A549 (cell line): ENCODE results near the gene RAPGEF2.

Experiments
- CBX8 ChIP-seq: fragments of 200-600 bp; sonication (generic); IDR thresholded peaks from 2 replicates; pipeline ENCODE4 v1.6.1; 2016
- MAFK ChIP-seq: fragments of 450-650 bp; IDR thresholded peaks from 2 replicates; pipeline ENCODE4 v1.6.1; 2014; ENCODE audit not compliant: partially characterized antibody
- MYC ChIP-seq: IDR thresholded peaks from 2 replicates; pipeline ENCODE4 v1.6.1; 2012; ENCODE audit warnings: mild to moderate bottlenecking, inconsistent platforms, low read length, improper control_type of control experiment, borderline replicate concordance
- POLR2A ChIP-seq: IDR thresholded peaks from 2 replicates; pipeline ENCODE4 v1.6.1; 2012; ENCODE audit warnings: mild to moderate bottlenecking, low read length
- SREBF2 ChIP-seq: fragments of 450-650 bp; IDR thresholded peaks from 2 replicates; pipeline ENCODE4 v1.6.1; 2014; ENCODE audit warnings: mild to moderate bottlenecking, moderate library complexity
- TF ChIP-seq, protein P1 (sequence below): fragments of 450-650 bp; IDR thresholded peaks from 2 replicates; pipeline ENCODE4 v1.6.1; 2014; ENCODE audit warnings: antibody characterized with exemption
- TF ChIP-seq, protein P2 (sequence below): fragments of >200 bp; sonication (Bioruptor Twin); formaldehyde crosslinking; IDR thresholded peaks from 3 replicates; pipeline ENCODE4 v1.5.1; 2016

- TF ChIP-seq MYC = no peak
- TF ChIP-seq CBX8 = no peak
- TF ChIP-seq, protein P1, sequence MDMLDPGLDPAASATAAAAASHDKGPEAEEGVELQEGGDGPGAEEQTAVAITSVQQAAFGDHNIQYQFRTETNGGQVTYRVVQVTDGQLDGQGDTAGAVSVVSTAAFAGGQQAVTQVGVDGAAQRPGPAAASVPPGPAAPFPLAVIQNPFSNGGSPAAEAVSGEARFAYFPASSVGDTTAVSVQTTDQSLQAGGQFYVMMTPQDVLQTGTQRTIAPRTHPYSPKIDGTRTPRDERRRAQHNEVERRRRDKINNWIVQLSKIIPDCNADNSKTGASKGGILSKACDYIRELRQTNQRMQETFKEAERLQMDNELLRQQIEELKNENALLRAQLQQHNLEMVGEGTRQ = no peak
- no peak for TF ChIP-seq MAFK
- TF ChIP-seq POLR2A = no peak
- no peak for TF ChIP-seq SREBF2
- TF ChIP-seq, protein P2, sequence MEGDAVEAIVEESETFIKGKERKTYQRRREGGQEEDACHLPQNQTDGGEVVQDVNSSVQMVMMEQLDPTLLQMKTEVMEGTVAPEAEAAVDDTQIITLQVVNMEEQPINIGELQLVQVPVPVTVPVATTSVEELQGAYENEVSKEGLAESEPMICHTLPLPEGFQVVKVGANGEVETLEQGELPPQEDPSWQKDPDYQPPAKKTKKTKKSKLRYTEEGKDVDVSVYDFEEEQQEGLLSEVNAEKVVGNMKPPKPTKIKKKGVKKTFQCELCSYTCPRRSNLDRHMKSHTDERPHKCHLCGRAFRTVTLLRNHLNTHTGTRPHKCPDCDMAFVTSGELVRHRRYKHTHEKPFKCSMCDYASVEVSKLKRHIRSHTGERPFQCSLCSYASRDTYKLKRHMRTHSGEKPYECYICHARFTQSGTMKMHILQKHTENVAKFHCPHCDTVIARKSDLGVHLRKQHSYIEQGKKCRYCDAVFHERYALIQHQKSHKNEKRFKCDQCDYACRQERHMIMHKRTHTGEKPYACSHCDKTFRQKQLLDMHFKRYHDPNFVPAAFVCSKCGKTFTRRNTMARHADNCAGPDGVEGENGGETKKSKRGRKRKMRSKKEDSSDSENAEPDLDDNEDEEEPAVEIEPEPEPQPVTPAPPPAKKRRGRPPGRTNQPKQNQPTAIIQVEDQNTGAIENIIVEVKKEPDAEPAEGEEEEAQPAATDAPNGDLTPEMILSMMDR = no peak
These were observed 149.6 kb downstream of the RAPGEF2 start for GRCh38 chr4:159252491-159252890.
